HepG2 (cell line): ENCODE data around the gene GLB1L. TPM values are rescaled to one million over a fixed set of nuclear protein-coding genes. Genes with fewer than 3 reads are reported as not detected.

Experiments used
- ATAC-seq: fragments of 200-7000 bp; cut with Tn5 transposase; 3 replicates; pipeline ENCODE4 v1.9.1; 2020; ENCODE audit warnings: mild to moderate bottlenecking, moderate library complexity
- BruUV-seq: library from RNA; stranded (reverse); fragments of 400-500 nt; replicated peaks from 2 replicates; lab custom pipeline; 2021; lab: Mats Ljungman, UMichigan
- CTCF ChIA-PET: fragments of 300-600 bp; formaldehyde crosslinking; extraction: SDS; loops from one replicate; lab custom pipeline; 2021; ENCODE audit warnings: low total read pairs, inconsistent platforms, low intra/inter-chr PET ratio; lab: Yijun Ruan, JAX
- POLR2A ChIA-PET: fragments of 350-600 bp; sonication (Branson Sonifier 250); formaldehyde crosslinking; loops from one replicate; lab custom pipeline; 2020; ENCODE audit warnings: antibody characterized with exemption, inconsistent platforms; lab: Yijun Ruan, JAX
- DNase-seq: peaks from one replicate; pipeline ENCODE4 v3.0.0-alpha.2; 2015; ENCODE audit warnings: low spot score
- FAIRE-seq: peaks from 3 replicates; lab custom pipeline; 2011; peaks lifted over from hg19 to GRCh38; lab: Jason Lieb, UNC
- H2AFZ ChIP-seq: one replicate; pipeline ENCODE4 v1.6.1; 2011; ENCODE audit warnings: low read length, inconsistent platforms
- H3K27ac ChIP-seq: fragments of 300-600 bp; 3 replicates; pipeline ENCODE4 v1.8.0; 2011; ENCODE audit warnings: mixed run types, mild to moderate bottlenecking, mixed read lengths, low read length, inconsistent platforms; ENCODE audit not compliant: insufficient read depth; ENCODE audit errors: extremely low read length
- H3K27me3 ChIP-seq, 2 experiments: fragments of 200-600 bp in 1 of 2; 2 replicates in 1 of 2; 3 replicates in 1 of 2; pipeline versions ENCODE4 v1.6.0 to v1.8.0; 2011; ENCODE audit warnings: low read length in 2 of 2, mild to moderate bottlenecking in 2 of 2, moderate library complexity in 2 of 2, inconsistent platforms in 1 of 2; ENCODE audit not compliant: insufficient read depth in 2 of 2, control insufficient read depth in 1 of 2
- H3K36me3 ChIP-seq, 2 experiments: fragments of 200-600 bp in 1 of 2; replicated peaks in 1 of 2; 2 replicates in 1 of 2; 3 replicates in 1 of 2; pipeline versions ENCODE4 v1.5.1 to v1.8.0; 2011; ENCODE audit warnings: low read length in 2 of 2, inconsistent platforms in 1 of 2; ENCODE audit not compliant: insufficient read depth in 2 of 2, control insufficient read depth in 1 of 2
- H3K4me1 ChIP-seq: 2 replicates; pipeline ENCODE4 v1.5.1; 2012; ENCODE audit warnings: low read length, inconsistent platforms; ENCODE audit not compliant: insufficient read depth
- H3K4me2 ChIP-seq: 2 replicates; pipeline ENCODE4 v1.6.0; 2011; ENCODE audit warnings: low read depth, low read length, inconsistent platforms
- H3K4me3 ChIP-seq, 3 experiments: fragments of 200-600 bp in 1 of 3; sonication (generic), shearing (Covaris generic) in 1 of 3; replicated peaks in 1 of 3; 2 replicates each; pipeline ENCODE4 v1.5.1; 2011 to 2016; ENCODE audit warnings: low read length in 3 of 3, inconsistent platforms in 2 of 3, low read depth in 2 of 3, mild to moderate bottlenecking in 2 of 3, control low read depth in 1 of 3, mixed read lengths in 1 of 3; ENCODE audit not compliant: insufficient read depth in 1 of 3
- H3K79me2 ChIP-seq: one replicate; pipeline ENCODE4 v1.6.1; 2011; ENCODE audit warnings: low read length, inconsistent platforms; ENCODE audit not compliant: insufficient read depth
- H3K9ac ChIP-seq: 2 replicates; pipeline ENCODE4 v1.6.0; 2011; ENCODE audit warnings: mild to moderate bottlenecking, low read depth, low read length, inconsistent platforms; ENCODE audit not compliant: insufficient read depth
- H3K9me3 ChIP-seq: 2 replicates; pipeline ENCODE4 v1.5.1; 2012; ENCODE audit warnings: mild to moderate bottlenecking, low read length
- H4K20me1 ChIP-seq: 2 replicates; pipeline ENCODE4 v1.6.0; 2011; ENCODE audit warnings: inconsistent platforms, mild to moderate bottlenecking, low read length, moderate library complexity; ENCODE audit not compliant: insufficient read depth
- FOXM1 ChIP-seq: sonication (generic); formaldehyde crosslinking; IDR thresholded peaks from 2 replicates; pipeline ENCODE4 v1.5.0; 2020; ENCODE audit warnings: missing genetic modification reagents
- HIVEP1 ChIP-seq: sonication (generic); formaldehyde crosslinking; IDR thresholded peaks from 2 replicates; pipeline ENCODE4 v1.4.0; 2020; ENCODE audit warnings: mild to moderate bottlenecking, missing genetic modification reagents
- JUN ChIP-seq: sonication (generic); formaldehyde crosslinking; IDR thresholded peaks from 2 replicates; pipeline ENCODE4 v1.4.0; 2020; ENCODE audit warnings: mild to moderate bottlenecking, missing genetic modification reagents
- KDM1A ChIP-seq: IDR thresholded peaks from 2 replicates; pipeline ENCODE4 v1.6.1; 2016; ENCODE audit warnings: missing compliant biosample characterization
- KDM6A ChIP-seq: IDR thresholded peaks from 2 replicates; pipeline ENCODE4 v1.6.1; 2016; ENCODE audit warnings: low read depth
- MIER2 ChIP-seq: IDR thresholded peaks from 2 replicates; pipeline ENCODE4 v1.6.1; 2016; ENCODE audit warnings: missing biosample characterization, missing genetic modification reagents
- MIXL1 ChIP-seq: IDR thresholded peaks from 2 replicates; pipeline ENCODE4 v1.6.1; 2016
- PITX1 ChIP-seq: sonication (generic); formaldehyde crosslinking; IDR thresholded peaks from 2 replicates; pipeline ENCODE4 v1.5.1; 2020; ENCODE audit warnings: mild to moderate bottlenecking, missing genetic modification reagents
- XBP1 ChIP-seq: sonication (generic); formaldehyde crosslinking; IDR thresholded peaks from 2 replicates; pipeline ENCODE4 v1.5.0; 2020; ENCODE audit warnings: missing genetic modification reagents
- ZNF224 ChIP-seq: sonication (generic); formaldehyde crosslinking; IDR thresholded peaks from 2 replicates; pipeline ENCODE4 v1.5.0; 2020; ENCODE audit warnings: mild to moderate bottlenecking, missing genetic modification reagents
- ZNF235 ChIP-seq: sonication (generic); formaldehyde crosslinking; IDR thresholded peaks from 2 replicates; pipeline ENCODE4 v1.8.1; 2023; ENCODE audit warnings: mild to moderate bottlenecking, missing genetic modification reagents, borderline replicate concordance
- ZNF746 ChIP-seq: sonication (generic); formaldehyde crosslinking; IDR thresholded peaks from 2 replicates; pipeline ENCODE4 v1.8.0; 2022; ENCODE audit warnings: mild to moderate bottlenecking, missing genetic modification reagents
- ZNF780A ChIP-seq: sonication (generic); formaldehyde crosslinking; IDR thresholded peaks from 2 replicates; pipeline ENCODE4 v1.8.0; 2022; ENCODE audit warnings: mild to moderate bottlenecking, missing genetic modification reagents, moderate library complexity
- ZNF790 ChIP-seq: sonication (generic); formaldehyde crosslinking; IDR thresholded peaks from 2 replicates; pipeline ENCODE4 v1.8.0; 2022; ENCODE audit warnings: missing genetic modification reagents, mild to moderate bottlenecking, borderline replicate concordance
- WGBS: methylation state at CpG from one replicate; pipeline ENCODE4 v1.1.6; 2017; ENCODE audit warnings: low lambda C conversion rate; 5-methylcytosine and 5-hydroxymethylcytosine counted together
- in situ Hi-C: cut with HindIII; loops from 2 replicates; pipeline ENCODE4 v1.10.0; 2017; ENCODE audit warnings: low pct_unique_long_range_greater_than_20kb; ENCODE audit not compliant: extremely low pct_ligation_motif_present
- intact Hi-C: fragments of 100-400 bp; cut with micrococcal nuclease; formaldehyde crosslinking; loops from one replicate; pipeline ENCODE4 v1.10.0; 2022; ENCODE audit not compliant: unreplicated experiment
- polyA plus RNA-seq, 8 experiments: library from polyadenylated mRNA; depleted of rRNA in 3 of 8; stranded (reverse) in 7 of 8; unstranded in 1 of 8; fragments of >200 nt; fragmentation: Illumina TruSeq in 4 of 8; extraction: Trizol in 4 of 8; gene quantifications; 2 replicates each; pipeline versions ENCODE4 v1.2.1 to v1.2.3, GENCODE V29; 2011 to 2016; ENCODE audit warnings: low read depth in 4 of 8, missing spikeins in 1 of 8, mixed read lengths in 1 of 8; ENCODE audit not compliant: insufficient read depth in 1 of 8
- total RNA-seq, 5 experiments: library from RNA; depleted of rRNA; stranded (reverse); fragments of >200 nt; fragmentation: Illumina TruSeq; extraction: Trizol; gene quantifications; 2 replicates each; pipeline ENCODE4 v1.2.3, GENCODE V29; 2016; ENCODE audit warnings: low read depth in 1 of 5
- TF ChIP-seq, protein P1 (sequence below): sonication (generic); formaldehyde crosslinking; IDR thresholded peaks from 2 replicates; pipeline ENCODE4 v1.8.1; 2023; ENCODE audit warnings: mild to moderate bottlenecking, missing genetic modification reagents, borderline replicate concordance
- TF ChIP-seq, protein P2 (sequence below): IDR thresholded peaks from 2 replicates; pipeline ENCODE4 v1.6.1; 2018; ENCODE audit warnings: missing genetic modification reagents
- TF ChIP-seq, protein P3 (sequence below): sonication (generic); formaldehyde crosslinking; IDR thresholded peaks from 2 replicates; pipeline ENCODE4 v1.4.0; 2020; ENCODE audit warnings: missing genetic modification reagents

GLB1L gene
- total and polyA plus RNA-seq, 2 of the 13 experiments (the other 11 are each of a cell fraction or from before 2014, with no cell fraction given) = 6.8 to 7.3 TPM

DNA sequence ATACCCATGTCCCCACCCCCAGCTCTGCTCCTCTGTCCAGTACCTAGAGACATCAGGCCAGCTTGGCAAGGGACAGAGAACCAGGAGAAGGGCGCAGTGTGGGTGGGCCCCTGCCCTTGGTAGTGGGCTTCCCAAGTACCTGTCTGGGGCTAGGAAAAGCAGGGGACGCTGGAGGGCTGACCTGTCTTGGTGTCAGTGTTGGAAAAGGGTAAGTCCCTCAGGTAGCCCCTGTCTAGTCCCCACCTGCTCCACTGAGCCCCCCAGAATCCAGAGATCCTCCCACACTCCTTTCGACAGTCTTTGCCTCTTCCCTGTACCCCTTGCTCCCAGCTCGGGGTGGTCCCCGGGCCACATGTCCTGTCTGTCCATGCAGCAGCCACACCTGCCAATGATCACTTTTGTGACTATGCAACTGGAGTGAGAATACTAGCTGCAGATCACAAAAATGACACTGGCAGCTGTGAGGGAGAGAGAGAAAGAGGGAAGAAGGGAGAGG, 48.5 kb upstream of the GLB1L start:
- no peak for ATAC-seq
- intact Hi-C loops (loop anchor here (1.0 to 10.0 kb wide), 4 partner anchors 14 to 241 kb away; partner anchors contain the start of genes ABCB6 and DNAJB2), in situ Hi-C loops (no loop called here)
- Histone ChIP-seq H3K36me3 (no peaks in the 10 kb centered on the region), H3K27me3 (peaks cover 6 to 74% of the 10 kb centered on the region in 2 experiments; a peak in 4 of 5 replicates), H3K4me2 (peak overlapping the region; percentile 87), H3K9ac (peak overlapping the region; percentile 75; the same call in 1 of the 2 replicates), H3K27ac (no peak overlapping the region), H3K4me3 (peak overlapping the region in 1 of 3 experiments; percentile 81; a peak in 1 of 6 replicates), H2AFZ (peak overlapping the region; percentile 77), H3K79me2 (no peaks in the 10 kb centered on the region), H3K9me3 (no peaks in the 10 kb centered on the region)
- CTCF ChIA-PET = interaction anchor here (1.2 to 3.4 kb wide), 6 partner anchors 17 to 134 kb away, joined by 3 to 88 read pairs (median 14); partner anchors contain the start of genes ANKZF1, ATG9A, DNAJB2 and NHEJ1
- no peak for DNase-seq
- FAIRE-seq = no peak
- TF ChIP-seq, protein P1, sequence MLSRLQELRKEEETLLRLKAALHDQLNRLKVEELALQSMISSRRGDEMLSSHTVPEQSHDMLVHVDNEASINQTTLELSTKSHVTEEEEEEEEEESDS = no peak
- TF ChIP-seq JUN (CRISPR knock-in tag) = no peak
- TF ChIP-seq ZNF790 (CRISPR knock-in tag) = no peak
- TF ChIP-seq MIXL1 (CRISPR knock-in tag) = no peak
- no peak for TF ChIP-seq ZNF780A (CRISPR knock-in tag)
- TF ChIP-seq ZNF224 (CRISPR knock-in tag) = no peak
- TF ChIP-seq, protein P2, sequence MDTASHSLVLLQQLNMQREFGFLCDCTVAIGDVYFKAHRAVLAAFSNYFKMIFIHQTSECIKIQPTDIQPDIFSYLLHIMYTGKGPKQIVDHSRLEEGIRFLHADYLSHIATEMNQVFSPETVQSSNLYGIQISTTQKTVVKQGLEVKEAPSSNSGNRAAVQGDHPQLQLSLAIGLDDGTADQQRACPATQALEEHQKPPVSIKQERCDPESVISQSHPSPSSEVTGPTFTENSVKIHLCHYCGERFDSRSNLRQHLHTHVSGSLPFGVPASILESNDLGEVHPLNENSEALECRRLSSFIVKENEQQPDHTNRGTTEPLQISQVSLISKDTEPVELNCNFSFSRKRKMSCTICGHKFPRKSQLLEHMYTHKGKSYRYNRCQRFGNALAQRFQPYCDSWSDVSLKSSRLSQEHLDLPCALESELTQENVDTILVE (CRISPR knock-in tag) = no peak
- no peak for TF ChIP-seq PITX1 (CRISPR knock-in tag)
- no peak for TF ChIP-seq XBP1
- TF ChIP-seq FOXM1 (CRISPR knock-in tag) = no peak
- TF ChIP-seq KDM6A (CRISPR knock-in tag) = no peak
- TF ChIP-seq KDM1A = no peak
- TF ChIP-seq ZNF235 (CRISPR knock-in tag) = no peak
- TF ChIP-seq, protein P3, sequence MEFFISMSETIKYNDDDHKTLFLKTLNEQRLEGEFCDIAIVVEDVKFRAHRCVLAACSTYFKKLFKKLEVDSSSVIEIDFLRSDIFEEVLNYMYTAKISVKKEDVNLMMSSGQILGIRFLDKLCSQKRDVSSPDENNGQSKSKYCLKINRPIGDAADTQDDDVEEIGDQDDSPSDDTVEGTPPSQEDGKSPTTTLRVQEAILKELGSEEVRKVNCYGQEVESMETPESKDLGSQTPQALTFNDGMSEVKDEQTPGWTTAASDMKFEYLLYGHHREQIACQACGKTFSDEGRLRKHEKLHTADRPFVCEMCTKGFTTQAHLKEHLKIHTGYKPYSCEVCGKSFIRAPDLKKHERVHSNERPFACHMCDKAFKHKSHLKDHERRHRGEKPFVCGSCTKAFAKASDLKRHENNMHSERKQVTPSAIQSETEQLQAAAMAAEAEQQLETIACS (CRISPR knock-in tag) = no peak
- TF ChIP-seq HIVEP1 (CRISPR knock-in tag) = no peak
- no peak for TF ChIP-seq ZNF746 (CRISPR knock-in tag)
- TF ChIP-seq MIER2 (CRISPR knock-in tag) = no peak
- TF ChIP-seq, all 625 proteins: peak for 0
- BruUV-seq = no TSS peak
- WGBS = 55% methylated on average over 5 of the region's 5 CpGs
- H3K4me1 ChIP-seq = peaks cover 32% of the 10 kb centered on the region
- POLR2A ChIA-PET = interaction anchor here (1.0 to 3.6 kb wide), 6 partner anchors 15 to 117 kb away, joined by 3 to 47 read pairs (median 16); partner anchors contain the start of genes CNPPD1, DNAJB2, GLB1L and STK16
- H4K20me1 ChIP-seq = no peaks in the 10 kb centered on the region
